WTC11 (cell line): ENCODE data around the gene MYO9A.

ENCODE experiments used
- CTCF ChIP-seq: fragments of 200-600 bp; IDR thresholded peaks from 2 replicates; pipeline ENCODE4 v1.8.0; 2022; ENCODE audit warnings: antibody characterized with exemption
- FOXK1 ChIP-seq: sonication (generic); formaldehyde crosslinking; IDR thresholded peaks from 2 replicates; pipeline ENCODE4 v1.8.0; 2022; ENCODE audit warnings: mild to moderate bottlenecking, moderate library complexity, missing genetic modification reagents
- NR2C2 ChIP-seq: sonication (generic); formaldehyde crosslinking; IDR thresholded peaks from 2 replicates; pipeline ENCODE4 v1.8.0; 2022; ENCODE audit warnings: mild to moderate bottlenecking, missing genetic modification reagents
- USF2 ChIP-seq: sonication (generic); formaldehyde crosslinking; IDR thresholded peaks from 2 replicates; pipeline ENCODE4 v1.8.1; 2023; ENCODE audit warnings: mild to moderate bottlenecking, missing genetic modification reagents, moderate library complexity
- ZSCAN18 ChIP-seq: fragments of 250-450 bp; sonication (Bioruptor Pico); IDR thresholded peaks from 2 replicates; pipeline ENCODE4 v2.1.2; 2022; ENCODE audit warnings: mild to moderate bottlenecking, moderate library complexity

- TF ChIP-seq ZSCAN18 (CRISPR knock-in tag) (no peak), NR2C2 (no peak), USF2 (CRISPR knock-in tag) (no peak), CTCF (no peak), FOXK1 (CRISPR knock-in tag) (no peak)
Observed at GRCh38 chr15:72082176-72082575, 35.8 kb downstream of the MYO9A start.
